Gastroesophageal sphincter (tissue), 4 donors: ENCODE results near the gene STARD13. TPM values are rescaled to one million over a fixed set of nuclear protein-coding genes. Genes with fewer than 3 reads are reported as not detected.

Experiments
- ATAC-seq: fragments of 150-250 bp; one replicate; pipeline ENCODE4 v1.9.1; 2016; ENCODE audit warnings: mild to moderate bottlenecking, moderate library complexity
- H3K27ac ChIP-seq, 4 donors: fragments of 200-600 bp; sonication (generic) in 3 of 4; 1 replicate in 3 of 4; 2 replicates in 1 of 4; pipeline ENCODE4 v1.5.1; 2016 to 2019
- H3K27me3 ChIP-seq: fragments of 200-600 bp; sonication (generic); one replicate; pipeline ENCODE4 v1.5.1; 2019
- H3K36me3 ChIP-seq, 2 donors: fragments of 200-600 bp; sonication (generic); one replicate each; pipeline ENCODE4 v1.5.1; 2019; ENCODE audit warnings: control low read depth in 1 of 2
- H3K4me1 ChIP-seq, 3 donors: fragments of 200-600 bp; sonication (generic); 1 replicate in 2 of 3; 2 replicates in 1 of 3; pipeline ENCODE4 v1.5.1; 2016 to 2019; ENCODE audit warnings: control low read depth in 2 of 3
- H3K4me3 ChIP-seq, 2 donors: fragments of 200-600 bp; sonication (generic); one replicate each; pipeline ENCODE4 v1.5.1; 2019; ENCODE audit warnings: mild to moderate bottlenecking in 1 of 2, moderate library complexity in 1 of 2
- H3K9me3 ChIP-seq, 3 donors: fragments of 200-600 bp; sonication (generic); one replicate each; pipeline ENCODE4 v1.5.1; 2017 to 2019; ENCODE audit warnings: control low read depth in 2 of 3
- CTCF ChIP-seq, 4 experiments: fragments of 200-600 bp in 2 of 4; fragments of 450-650 bp in 2 of 4; sonication (generic) in 1 of 4; IDR thresholded peaks; one replicate each; pipeline ENCODE4 v1.5.1; 2017 to 2019; ENCODE audit warnings: antibody characterized with exemption in 4 of 4, mild to moderate bottlenecking in 2 of 4, moderate library complexity in 2 of 4
- EP300 ChIP-seq: sonication (generic); formaldehyde crosslinking; IDR thresholded peaks from one replicate; pipeline ENCODE4 v1.6.1; 2017; ENCODE audit warnings: antibody characterized with exemption, mild to moderate bottlenecking
- POLR2A ChIP-seq, 2 donors: fragments of 450-650 bp; IDR thresholded peaks; one replicate each; pipeline ENCODE4 v1.6.1; 2017; ENCODE audit warnings: antibody characterized with exemption in 2 of 2, mild to moderate bottlenecking in 2 of 2, moderate library complexity in 1 of 2
- POLR2AphosphoS5 ChIP-seq: sonication (generic); formaldehyde crosslinking; IDR thresholded peaks from one replicate; pipeline ENCODE4 v1.6.1; 2017; ENCODE audit warnings: antibody characterized with exemption
- WGBS, 2 donors: methylation state at CpG; one replicate each; pipeline ENCODE4 v1.1.5; 2018; ENCODE audit warnings: low coverage in 1 of 2; 5-methylcytosine and 5-hydroxymethylcytosine counted together
- total RNA-seq, 4 donors: library from RNA; depleted of rRNA; stranded (reverse); fragments of >200 nt; gene quantifications; one replicate each; pipeline ENCODE4 v1.1.0, GENCODE V29; 2016

The STARD13 gene
- total RNA-seq, 4 donors from 2014 or later: 46.2 to 63.3 (median 49.3) TPM

GRCh38 chr13:33153421-33154404 is 131.8 kb downstream of the STARD13 start:
- WGBS, 2 donors: 48 to 74% methylated on average over 12 to 13 of the region's 17 CpGs
- TF ChIP-seq CTCF (IDR thresholded peaks at IDR 0.05) (peak in 1 of 4 experiments; percentile 21), POLR2AphosphoS5 (peak; percentile 12), POLR2A (IDR thresholded peaks at IDR 0.05) (no peak)
- Histone ChIP-seq H3K4me3 (no peak overlapping the region), H3K36me3 (peaks cover 3 to 32% of the 10 kb centered on the region in 2 donors), H3K27ac (peak overlapping the region in 3 of 4 donors; percentile 43 to 65 (median 58)), H3K27me3 (no peaks in the 10 kb centered on the region), H3K9me3 (no peaks in the 10 kb centered on the region), H3K4me1 (peaks cover 0 to 56% (median 0%) of the 10 kb centered on the region in 3 donors)
- ATAC-seq: peak; percentile 54

- H3K4me3 ChIP-seq: no peak overlapping the region
- peak overlapping the region in 3 of 4 donors; percentile 43 to 65 (median 58) for H3K27ac ChIP-seq
- no peaks in the 10 kb centered on the region for H3K27me3 ChIP-seq
- peaks cover 2 to 19% of the 10 kb centered on the region in 2 donors for H3K36me3 ChIP-seq
- H3K4me1 ChIP-seq: peaks cover 0 to 49% (median 0%) of the 10 kb centered on the region in 3 donors
- H3K9me3 ChIP-seq: no peaks in the 10 kb centered on the region
- no peak for ATAC-seq
- WGBS, 2 donors: 90% methylated on average over 2 of the region's 3 CpGs; no CpG with 5 or more reads in 1 of the 2 donors
- TF ChIP-seq EP300 (no peak), POLR2AphosphoS5 (no peak), POLR2A (IDR thresholded peaks at IDR 0.05) (no peak), CTCF (IDR thresholded peaks at IDR 0.05) (no peak)
Measured at GRCh38 chr13:33152389-33152788, 133.2 kb downstream of the STARD13 start.

- peaks cover 0 to 64% (median 4%) of the 10 kb centered on the region in 3 donors for H3K4me1 ChIP-seq
- H3K36me3 ChIP-seq: peaks cover 0 to 15% of the 10 kb centered on the region in 2 donors
- no peak overlapping the region for H3K4me3 ChIP-seq
- no peaks in the 10 kb centered on the region for H3K9me3 ChIP-seq
- ATAC-seq: no peak
- no peak for TF ChIP-seq CTCF (IDR thresholded peaks at IDR 0.05)
- WGBS, 2 donors: 90 to 91% methylated on average over 4 to 5 of the region's 5 CpGs
- no peaks in the 10 kb centered on the region for H3K27me3 ChIP-seq
- peak overlapping the region in 1 of 4 donors; percentile 12 for H3K27ac ChIP-seq
Measured at GRCh38 chr13:33150662-33151061, 134.9 kb downstream of the STARD13 start.

GRCh38 chr13:33150126-33150525 is 135.4 kb downstream of the STARD13 start:
- Histone ChIP-seq H3K4me3 (no peak overlapping the region), H3K27ac (peak overlapping the region in 1 of 4 donors; percentile 12), H3K9me3 (no peaks in the 10 kb centered on the region), H3K27me3 (no peaks in the 10 kb centered on the region), H3K36me3 (peaks cover 0 to 15% of the 10 kb centered on the region in 2 donors), H3K4me1 (peaks cover 0 to 65% (median 4%) of the 10 kb centered on the region in 3 donors)
- TF ChIP-seq EP300: no peak
- TF ChIP-seq POLR2AphosphoS5: no peak
- TF ChIP-seq CTCF (IDR thresholded peaks at IDR 0.05): no peak
- TF ChIP-seq POLR2A (IDR thresholded peaks at IDR 0.05): no peak
- no peak for ATAC-seq
- WGBS, 2 donors: 42 to 56% methylated on average over 1 of the region's 1 CpG
